ENCODE measurements around the gene PLA2G4B.

The PLA2G4B gene

GRCh38 chr15:41883484-41883825 lies 44.8 kb downstream of the PLA2G4B start:
- peaks cover 4 to 11% of the 10 kb centered on the region in 2 donors for H3K27me3 ChIP-seq (ENCODE audit: control insufficient read depth in 2 of 2, insufficient read depth in 2 of 2, low read length in 2 of 2)

DNA sequence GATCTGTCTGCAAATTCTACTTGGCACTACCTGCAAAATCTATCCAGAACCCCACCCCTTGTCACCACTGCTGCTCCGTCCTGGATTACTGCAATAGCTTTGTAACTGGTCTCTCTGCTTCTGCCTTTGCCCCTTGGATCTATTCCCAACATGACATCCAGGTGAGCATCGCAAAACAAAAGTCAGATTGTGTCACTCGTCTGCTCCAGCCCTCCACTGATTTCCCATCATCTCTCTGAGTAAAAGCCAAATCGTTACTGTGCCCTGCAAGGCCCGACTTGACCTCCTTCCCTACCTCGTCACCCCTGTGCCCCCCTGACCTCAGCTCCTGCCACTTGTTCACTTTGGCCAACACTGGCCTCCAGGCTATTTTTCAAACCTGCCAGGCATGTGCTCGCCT lies 45.8 kb downstream of the PLA2G4B start:
- peaks cover 0 to 3% of the 10 kb centered on the region in 2 donors for H3K4me1 ChIP-seq (ENCODE audit: control insufficient read depth in 2 of 2, insufficient read depth in 2 of 2, low read length in 2 of 2)
- no peak overlapping the region for H3K4me3 ChIP-seq (ENCODE audit: low read length in 2 of 2)
- peaks cover 4 to 11% of the 10 kb centered on the region in 2 donors for H3K27me3 ChIP-seq (ENCODE audit: control insufficient read depth in 2 of 2, insufficient read depth in 2 of 2, low read length in 2 of 2)
- H3K27ac ChIP-seq (ENCODE audit: low read depth in 2 of 2, low read length in 2 of 2), result no peak overlapping the region
- H3K9me3 ChIP-seq (ENCODE audit: control insufficient read depth in 2 of 2, low read length in 2 of 2), result no peaks in the 10 kb centered on the region
- H3K36me3 ChIP-seq (ENCODE audit: control insufficient read depth in 2 of 2, insufficient read depth in 2 of 2, low read length in 2 of 2), result no peaks in the 10 kb centered on the region
- H3K9ac ChIP-seq (ENCODE audit: low read depth in 1 of 2, low read length in 2 of 2), result no peak overlapping the region

More at GRCh38 chr15:41883484-41883825, 44.8 kb downstream of the PLA2G4B start:
- Histone ChIP-seq H3K9me3 (ENCODE audit: control insufficient read depth in 2 of 2, low read length in 2 of 2) (no peaks in the 10 kb centered on the region), H3K36me3 (ENCODE audit: control insufficient read depth in 2 of 2, insufficient read depth in 2 of 2, low read length in 2 of 2) (no peaks in the 10 kb centered on the region), H3K9ac (ENCODE audit: low read depth in 1 of 2, low read length in 2 of 2) (no peak overlapping the region), H3K27ac (ENCODE audit: low read depth in 2 of 2, low read length in 2 of 2) (no peak overlapping the region), H3K4me3 (ENCODE audit: low read length in 2 of 2) (no peak overlapping the region), H3K4me1 (ENCODE audit: control insufficient read depth in 2 of 2, insufficient read depth in 2 of 2, low read length in 2 of 2) (peaks cover 0 to 3% of the 10 kb centered on the region in 2 donors)

DNA sequence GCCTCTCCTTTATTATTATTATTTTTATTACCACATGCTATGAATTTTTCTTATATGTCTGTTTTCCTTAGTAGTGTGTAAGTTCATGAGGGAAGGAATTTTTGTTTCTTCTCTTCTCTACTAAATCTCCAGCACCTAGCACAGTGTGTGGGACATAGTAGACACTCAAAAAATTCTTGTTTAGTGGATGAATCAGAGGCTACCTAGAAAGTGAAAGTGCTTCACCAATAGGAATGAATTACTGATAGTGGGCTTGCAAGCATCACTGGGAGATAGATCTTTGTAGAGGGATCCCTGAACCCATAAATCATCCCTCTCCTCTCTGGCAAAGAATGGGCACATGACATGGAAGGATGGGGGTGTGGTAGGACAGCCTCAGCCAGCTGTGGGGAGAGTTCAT lies 46.7 kb downstream of the PLA2G4B start:
- Histone ChIP-seq H3K4me3 (ENCODE audit: low read length in 2 of 2) (no peak overlapping the region), H3K9ac (ENCODE audit: low read depth in 1 of 2, low read length in 2 of 2) (no peak overlapping the region), H3K9me3 (ENCODE audit: control insufficient read depth in 2 of 2, low read length in 2 of 2) (no peaks in the 10 kb centered on the region), H3K27ac (ENCODE audit: low read depth in 2 of 2, low read length in 2 of 2) (no peak overlapping the region), H3K27me3 (ENCODE audit: control insufficient read depth in 2 of 2, insufficient read depth in 2 of 2, low read length in 2 of 2) (peaks cover 4 to 11% of the 10 kb centered on the region in 2 donors), H3K36me3 (ENCODE audit: control insufficient read depth in 2 of 2, insufficient read depth in 2 of 2, low read length in 2 of 2) (no peaks in the 10 kb centered on the region), H3K4me1 (ENCODE audit: control insufficient read depth in 2 of 2, insufficient read depth in 2 of 2, low read length in 2 of 2) (peaks cover 0 to 3% of the 10 kb centered on the region in 2 donors)

- Histone ChIP-seq H3K36me3 (ENCODE audit: control insufficient read depth in 2 of 2, insufficient read depth in 2 of 2, low read length in 2 of 2) (no peaks in the 10 kb centered on the region), H3K9me3 (ENCODE audit: control insufficient read depth in 2 of 2, low read length in 2 of 2) (no peaks in the 10 kb centered on the region), H3K4me3 (ENCODE audit: low read length in 2 of 2) (no peak overlapping the region), H3K9ac (ENCODE audit: low read depth in 1 of 2, low read length in 2 of 2) (no peak overlapping the region), H3K27ac (ENCODE audit: low read depth in 2 of 2, low read length in 2 of 2) (no peak overlapping the region), H3K4me1 (ENCODE audit: control insufficient read depth in 2 of 2, insufficient read depth in 2 of 2, low read length in 2 of 2) (peaks cover 0 to 3% of the 10 kb centered on the region in 2 donors), H3K27me3 (ENCODE audit: control insufficient read depth in 2 of 2, insufficient read depth in 2 of 2, low read length in 2 of 2) (peaks cover 2 to 10% of the 10 kb centered on the region in 2 donors)
Measured at GRCh38 chr15:41885841-41886240, 47.2 kb downstream of the PLA2G4B start.

- H3K27ac ChIP-seq (ENCODE audit: low read depth in 2 of 2, low read length in 2 of 2), result no peak overlapping the region
- H3K4me1 ChIP-seq (ENCODE audit: control insufficient read depth in 2 of 2, insufficient read depth in 2 of 2, low read length in 2 of 2), result peaks cover 0 to 3% of the 10 kb centered on the region in 2 donors
Measured at GRCh38 chr15:41886741-41887140, 48.1 kb downstream of the PLA2G4B start.

GRCh38 chr15:41887161-41887560 lies 48.5 kb downstream of the PLA2G4B start:
- Histone ChIP-seq H3K4me1 (ENCODE audit: control insufficient read depth in 2 of 2, insufficient read depth in 2 of 2, low read length in 2 of 2) (peaks cover 0 to 3% of the 10 kb centered on the region in 2 donors), H3K27me3 (ENCODE audit: control insufficient read depth in 2 of 2, insufficient read depth in 2 of 2, low read length in 2 of 2) (no peaks in the 10 kb centered on the region), H3K27ac (ENCODE audit: low read depth in 2 of 2, low read length in 2 of 2) (no peak overlapping the region), H3K36me3 (ENCODE audit: control insufficient read depth in 2 of 2, insufficient read depth in 2 of 2, low read length in 2 of 2) (no peaks in the 10 kb centered on the region), H3K4me3 (ENCODE audit: low read length in 2 of 2) (no peak overlapping the region), H3K9me3 (ENCODE audit: control insufficient read depth in 2 of 2, low read length in 2 of 2) (no peaks in the 10 kb centered on the region), H3K9ac (ENCODE audit: low read depth in 1 of 2, low read length in 2 of 2) (no peak overlapping the region)

More at GRCh38 chr15:41886741-41887140, 48.1 kb downstream of the PLA2G4B start:
- Histone ChIP-seq H3K9ac (ENCODE audit: low read depth in 1 of 2, low read length in 2 of 2) (no peak overlapping the region), H3K36me3 (ENCODE audit: control insufficient read depth in 2 of 2, insufficient read depth in 2 of 2, low read length in 2 of 2) (no peaks in the 10 kb centered on the region), H3K4me3 (ENCODE audit: low read length in 2 of 2) (no peak overlapping the region), H3K9me3 (ENCODE audit: control insufficient read depth in 2 of 2, low read length in 2 of 2) (no peaks in the 10 kb centered on the region), H3K27me3 (ENCODE audit: control insufficient read depth in 2 of 2, insufficient read depth in 2 of 2, low read length in 2 of 2) (peaks cover 0 to 1% of the 10 kb centered on the region in 2 donors)

- H3K27me3 ChIP-seq (ENCODE audit: control insufficient read depth in 2 of 2, insufficient read depth in 2 of 2, low read length in 2 of 2), result no peaks in the 10 kb centered on the region
- H3K36me3 ChIP-seq (ENCODE audit: control insufficient read depth in 2 of 2, insufficient read depth in 2 of 2, low read length in 2 of 2), result no peaks in the 10 kb centered on the region
- peaks cover 0 to 4% of the 10 kb centered on the region in 2 donors for H3K4me1 ChIP-seq (ENCODE audit: control insufficient read depth in 2 of 2, insufficient read depth in 2 of 2, low read length in 2 of 2)
- no peak overlapping the region for H3K27ac ChIP-seq (ENCODE audit: low read depth in 2 of 2, low read length in 2 of 2)
- H3K9me3 ChIP-seq (ENCODE audit: control insufficient read depth in 2 of 2, low read length in 2 of 2), result no peaks in the 10 kb centered on the region
- no peak overlapping the region for H3K4me3 ChIP-seq (ENCODE audit: low read length in 2 of 2)
- no peak overlapping the region for H3K9ac ChIP-seq (ENCODE audit: low read depth in 1 of 2, low read length in 2 of 2)
Measured at GRCh38 chr15:41887893-41888292, 49.2 kb downstream of the PLA2G4B start.

GRCh38 chr15:41888662-41889253 lies 50.1 kb downstream of the PLA2G4B start:
- Histone ChIP-seq H3K9me3 (ENCODE audit: control insufficient read depth in 2 of 2, low read length in 2 of 2) (no peaks in the 10 kb centered on the region), H3K36me3 (ENCODE audit: control insufficient read depth in 2 of 2, insufficient read depth in 2 of 2, low read length in 2 of 2) (no peaks in the 10 kb centered on the region), H3K27ac (ENCODE audit: low read depth in 2 of 2, low read length in 2 of 2) (no peak overlapping the region), H3K9ac (ENCODE audit: low read depth in 1 of 2, low read length in 2 of 2) (no peak overlapping the region), H3K27me3 (ENCODE audit: control insufficient read depth in 2 of 2, insufficient read depth in 2 of 2, low read length in 2 of 2) (no peaks in the 10 kb centered on the region), H3K4me3 (ENCODE audit: low read length in 2 of 2) (no peak overlapping the region), H3K4me1 (ENCODE audit: control insufficient read depth in 2 of 2, insufficient read depth in 2 of 2, low read length in 2 of 2) (peaks cover 1 to 4% of the 10 kb centered on the region in 2 donors)

- Histone ChIP-seq H3K4me1 (ENCODE audit: control insufficient read depth in 2 of 2, insufficient read depth in 2 of 2, low read length in 2 of 2) (peaks cover 8 to 12% of the 10 kb centered on the region in 2 donors), H3K9ac (ENCODE audit: low read depth in 1 of 2, low read length in 2 of 2) (no peak overlapping the region)
Measured at GRCh38 chr15:41890050-41890690, 51.5 kb downstream of the PLA2G4B start.

GRCh38 chr15:41891226-41891625 lies 52.6 kb downstream of the PLA2G4B start:
- no peak overlapping the region for H3K9ac ChIP-seq (ENCODE audit: low read depth in 1 of 2, low read length in 2 of 2)
- H3K9me3 ChIP-seq (ENCODE audit: control insufficient read depth in 2 of 2, low read length in 2 of 2), result no peaks in the 10 kb centered on the region
- H3K27ac ChIP-seq (ENCODE audit: low read depth in 2 of 2, low read length in 2 of 2), result no peak overlapping the region
- H3K4me3 ChIP-seq (ENCODE audit: low read length in 2 of 2), result no peak overlapping the region
- no peaks in the 10 kb centered on the region for H3K36me3 ChIP-seq (ENCODE audit: control insufficient read depth in 2 of 2, insufficient read depth in 2 of 2, low read length in 2 of 2)
- H3K27me3 ChIP-seq (ENCODE audit: control insufficient read depth in 2 of 2, insufficient read depth in 2 of 2, low read length in 2 of 2), result no peaks in the 10 kb centered on the region
- peaks cover 8 to 12% of the 10 kb centered on the region in 2 donors for H3K4me1 ChIP-seq (ENCODE audit: control insufficient read depth in 2 of 2, insufficient read depth in 2 of 2, low read length in 2 of 2)

More at GRCh38 chr15:41890050-41890690, 51.5 kb downstream of the PLA2G4B start:
- no peaks in the 10 kb centered on the region for H3K9me3 ChIP-seq (ENCODE audit: control insufficient read depth in 2 of 2, low read length in 2 of 2)
- H3K27ac ChIP-seq (ENCODE audit: low read depth in 2 of 2, low read length in 2 of 2), result no peak overlapping the region
- no peak overlapping the region for H3K4me3 ChIP-seq (ENCODE audit: low read length in 2 of 2)
- H3K36me3 ChIP-seq (ENCODE audit: control insufficient read depth in 2 of 2, insufficient read depth in 2 of 2, low read length in 2 of 2), result no peaks in the 10 kb centered on the region
- no peaks in the 10 kb centered on the region for H3K27me3 ChIP-seq (ENCODE audit: control insufficient read depth in 2 of 2, insufficient read depth in 2 of 2, low read length in 2 of 2)
